T-helper 22 cell (primary cell): ENCODE results near the gene FSD1L.

Experiments
- DNase-seq: peaks from one replicate; pipeline ENCODE4 v3.0.0-alpha.2; 2020; ENCODE audit warnings: low read depth

The FSD1L gene

DNA sequence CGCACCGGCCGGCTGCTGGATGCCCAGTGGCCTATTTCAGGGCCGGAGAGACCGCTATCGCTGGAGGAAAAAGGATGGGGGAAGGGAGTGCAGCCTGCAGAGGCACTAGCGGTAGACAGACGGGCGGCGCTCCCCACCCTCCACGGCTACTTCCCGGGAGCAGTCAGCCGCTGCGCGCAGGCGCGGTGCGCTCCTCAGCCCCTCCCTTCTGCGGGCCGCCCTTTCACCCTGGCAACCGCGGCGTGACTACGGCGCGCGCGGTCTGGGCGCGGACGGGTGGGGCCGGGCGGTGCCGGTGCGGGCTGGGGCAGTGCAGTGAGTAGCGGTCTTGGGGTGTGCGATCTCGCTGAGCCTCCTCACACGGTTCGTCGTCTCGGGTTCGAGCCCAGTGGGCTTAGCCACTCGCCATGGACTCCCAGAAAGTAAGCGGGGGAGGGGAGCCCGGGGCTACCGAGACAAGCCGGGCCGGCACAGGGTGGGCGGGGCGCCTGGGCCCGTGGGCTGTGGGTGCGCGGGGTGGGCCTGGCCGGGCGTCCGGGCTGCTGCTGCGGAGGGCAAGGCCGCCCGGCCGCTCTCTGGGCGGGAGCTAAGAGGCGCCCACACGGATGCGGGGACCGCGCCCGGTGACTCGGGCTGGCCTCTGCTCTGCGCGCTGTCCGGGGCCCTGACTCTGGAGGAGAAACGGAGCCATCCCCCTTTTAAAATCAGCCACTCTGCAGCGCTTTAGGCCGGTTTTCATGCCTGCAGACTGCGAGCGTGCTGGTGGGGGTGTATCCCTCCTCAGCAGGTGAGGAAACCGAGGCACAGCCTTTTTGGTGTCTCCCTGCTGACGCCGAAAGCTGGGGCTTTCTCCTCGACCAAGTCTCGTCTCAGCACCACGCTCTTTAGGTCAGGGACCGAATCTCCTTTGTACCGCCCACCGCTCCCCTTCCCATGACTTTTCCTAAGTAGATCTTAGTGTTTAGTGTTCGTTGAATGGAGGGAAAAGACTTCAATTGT is at the start of gene FSD1L:
Gene FSD1L (plus strand): TSS at position 221 of the 999 bp plus-strand sequence. CDS start 187 bp downstream, at position 408.
- peak; percentile 58 for DNase-seq

DNA sequence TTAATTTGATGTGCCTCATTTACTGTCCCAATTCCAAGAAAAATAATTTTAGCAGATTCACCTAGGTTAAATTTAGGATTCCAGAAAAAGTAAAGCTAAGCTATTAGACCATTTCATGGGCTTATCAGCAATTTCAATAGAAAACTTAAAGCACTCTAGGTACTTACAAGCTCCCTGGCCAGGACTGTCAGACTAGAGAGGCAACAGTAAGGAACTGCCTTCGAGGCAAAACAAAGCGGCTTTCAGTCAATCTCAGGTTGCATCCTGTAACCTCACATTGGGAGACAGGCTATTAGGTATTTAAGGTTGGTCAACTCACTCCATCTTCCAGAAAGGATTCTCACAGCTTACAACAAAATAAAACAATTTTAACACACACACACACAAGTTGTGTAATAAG is 48.7 kb upstream of the FSD1L start:
- DNase-seq: no peak

DNA sequence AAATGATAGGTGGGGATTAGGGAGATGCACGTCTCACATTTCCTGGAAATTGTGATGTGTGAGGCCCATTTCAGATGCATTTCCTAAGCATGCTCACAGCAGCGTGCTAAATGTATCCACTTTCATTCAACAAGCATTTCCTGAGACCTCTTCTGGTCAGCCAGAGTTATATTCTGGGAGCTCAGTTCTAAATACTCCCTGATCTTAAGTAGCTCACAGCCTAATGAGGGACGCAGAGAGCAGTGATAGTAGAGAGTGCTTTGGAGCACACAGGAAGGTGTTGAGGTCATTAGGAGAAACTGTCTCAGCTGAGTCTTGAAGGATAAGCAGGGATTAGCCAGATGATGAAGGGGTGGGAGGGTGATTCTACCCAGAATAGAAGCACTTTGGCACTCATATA is 46.2 kb upstream of the FSD1L start:
- no peak for DNase-seq

DNA sequence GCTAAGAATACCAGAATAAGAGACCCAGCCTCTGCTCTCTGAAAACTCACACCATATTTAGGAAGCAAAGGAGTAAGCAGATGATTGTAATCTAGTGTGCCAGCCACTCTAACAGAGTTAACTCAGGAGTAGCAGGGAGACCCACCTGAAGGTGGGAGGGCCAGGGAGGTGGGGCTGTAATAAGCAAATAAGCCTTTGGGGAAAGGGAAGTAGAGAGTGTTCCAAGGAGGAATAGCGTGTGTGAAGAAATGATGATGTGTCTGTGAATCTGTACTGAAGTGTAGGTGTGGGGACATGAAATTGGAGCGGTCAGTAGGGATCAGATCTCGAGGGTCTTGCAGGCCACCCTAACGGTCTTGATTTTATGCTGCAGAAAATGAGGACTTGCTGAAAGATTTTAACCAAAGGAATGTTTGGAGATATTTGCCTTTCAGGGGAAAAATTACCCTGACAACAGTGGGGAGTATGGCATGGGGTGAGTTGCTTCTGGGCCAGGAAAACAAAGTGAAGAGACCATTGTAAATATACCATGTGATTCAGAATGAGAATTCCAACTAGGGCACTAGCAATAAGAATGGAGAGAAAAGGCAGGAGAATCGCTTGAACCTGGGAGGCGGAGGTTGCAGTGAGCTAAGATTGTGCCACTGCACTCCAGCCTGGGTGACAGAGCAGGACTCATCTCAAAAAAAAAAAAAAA is 44.1 kb upstream of the FSD1L start:
- no peak for DNase-seq

DNA sequence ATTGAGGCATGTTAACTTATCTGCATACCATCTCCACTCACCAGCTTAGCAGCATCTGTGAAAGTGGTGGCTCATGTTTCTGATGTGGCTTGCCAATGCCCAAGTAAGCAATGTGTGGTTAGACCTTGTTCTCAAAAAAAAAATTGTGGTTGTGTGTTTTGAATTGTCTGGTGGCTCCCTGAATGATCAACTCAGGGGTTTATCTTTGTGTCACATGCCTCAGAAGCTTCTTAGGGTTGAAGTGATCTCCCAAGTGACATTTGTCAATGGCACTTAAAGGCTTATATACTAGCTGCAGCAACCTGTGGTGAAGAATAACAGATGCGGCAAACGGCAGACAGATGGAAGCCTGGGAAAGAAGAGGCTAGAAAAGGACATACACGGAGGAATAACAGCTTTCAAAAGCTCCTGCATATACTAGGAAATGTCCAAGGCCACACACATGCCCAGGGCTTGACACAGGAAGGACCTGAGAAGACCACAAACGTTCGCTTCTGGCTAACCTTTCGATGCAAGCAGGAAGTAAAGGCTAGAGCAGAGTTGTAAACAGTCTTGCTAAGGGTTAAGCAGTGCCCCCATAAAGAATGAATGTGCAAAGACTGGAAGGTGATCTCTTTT is 42.2 kb upstream of the FSD1L start:
- DNase-seq: peak; percentile 25

DNA sequence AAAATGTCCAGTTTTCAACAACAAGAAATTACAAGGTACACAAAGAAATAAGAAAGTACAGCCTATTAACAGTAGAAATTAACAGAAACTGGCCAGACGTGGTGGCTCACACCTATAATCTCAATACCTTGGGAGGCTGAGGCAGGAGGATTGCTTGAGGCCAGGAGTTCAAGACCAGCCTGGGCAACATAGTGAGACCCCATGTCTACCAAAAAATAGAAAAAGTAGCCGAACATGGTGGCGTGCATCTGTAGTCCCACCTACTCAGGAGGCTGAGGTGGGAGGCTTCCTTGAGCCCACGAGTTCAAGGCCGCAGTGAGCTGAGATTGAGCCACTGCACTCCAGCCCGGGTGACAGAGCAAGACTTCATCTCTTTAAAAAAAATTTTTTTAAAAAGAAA is 41.5 kb upstream of the FSD1L start:
- no peak for DNase-seq

DNA sequence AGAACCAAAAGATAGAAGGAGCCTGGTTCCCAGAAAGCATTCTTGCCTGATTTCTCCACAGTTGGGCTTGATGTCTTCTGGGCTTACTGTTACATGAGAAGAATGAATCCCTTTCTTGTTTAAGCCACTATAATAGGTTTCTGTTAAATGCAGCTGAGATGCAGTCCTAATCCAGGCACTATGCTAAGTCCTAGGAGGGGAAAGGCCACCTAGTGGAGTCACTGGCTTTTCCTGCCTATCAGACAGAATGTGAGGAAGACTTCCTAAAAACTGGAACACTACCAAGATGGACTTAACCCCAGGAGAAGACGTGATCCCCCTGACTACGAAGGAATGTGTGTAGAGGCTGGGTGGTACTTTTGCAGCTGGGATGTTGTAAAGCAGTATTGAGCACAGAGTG is 34.3 kb upstream of the FSD1L start:
- DNase-seq: no peak

DNA sequence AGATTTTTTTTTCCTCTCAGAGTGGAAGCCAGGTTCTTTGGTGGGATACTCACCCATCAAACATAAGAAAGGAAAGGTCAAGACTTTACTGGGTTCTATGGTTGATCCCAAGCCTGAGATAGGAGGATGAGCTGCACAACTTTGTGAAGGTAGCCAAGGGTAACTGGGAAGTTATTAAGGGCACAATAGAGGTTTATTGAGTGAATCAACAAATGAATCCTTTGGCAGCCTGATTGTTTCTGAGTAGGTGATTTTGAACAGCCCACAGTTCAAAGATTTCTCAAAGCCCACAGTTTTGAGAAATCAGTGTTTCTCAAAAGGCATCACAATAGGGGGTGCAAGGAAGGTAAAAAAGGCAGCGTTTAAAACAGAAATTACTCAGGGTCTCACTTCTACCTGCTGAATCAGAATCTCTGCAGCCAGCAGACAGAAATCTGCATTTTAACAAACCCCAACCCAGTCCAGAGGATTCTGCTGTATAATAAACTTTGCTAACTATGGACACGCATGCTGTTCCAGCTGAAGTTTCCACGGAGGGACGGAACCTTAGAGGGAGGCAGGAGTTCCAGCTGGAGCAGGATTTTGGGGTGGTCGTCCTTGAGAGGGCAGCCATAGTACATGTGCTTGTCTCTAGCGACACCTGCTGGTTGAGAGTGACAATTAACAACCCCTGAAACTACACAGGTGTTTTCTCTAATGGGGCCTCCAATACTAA is 32.7 kb upstream of the FSD1L start:
- peak; percentile 7 for DNase-seq

DNA sequence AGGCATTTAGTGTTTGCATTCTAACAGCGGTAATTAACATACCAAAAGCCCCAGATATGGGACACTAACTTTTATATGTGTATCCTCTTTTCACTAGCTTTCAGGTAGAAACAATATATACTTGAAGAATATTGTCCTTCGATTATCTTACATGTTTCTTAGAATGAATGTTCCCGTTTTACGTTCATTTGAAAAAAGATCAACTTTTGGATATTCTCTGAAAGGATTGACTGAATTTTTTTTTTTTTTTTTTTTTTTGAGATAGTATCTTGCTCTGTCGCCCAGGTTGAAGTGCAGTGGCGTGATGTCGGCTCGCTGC is 32.2 kb upstream of the FSD1L start:
- DNase-seq: no peak

DNA sequence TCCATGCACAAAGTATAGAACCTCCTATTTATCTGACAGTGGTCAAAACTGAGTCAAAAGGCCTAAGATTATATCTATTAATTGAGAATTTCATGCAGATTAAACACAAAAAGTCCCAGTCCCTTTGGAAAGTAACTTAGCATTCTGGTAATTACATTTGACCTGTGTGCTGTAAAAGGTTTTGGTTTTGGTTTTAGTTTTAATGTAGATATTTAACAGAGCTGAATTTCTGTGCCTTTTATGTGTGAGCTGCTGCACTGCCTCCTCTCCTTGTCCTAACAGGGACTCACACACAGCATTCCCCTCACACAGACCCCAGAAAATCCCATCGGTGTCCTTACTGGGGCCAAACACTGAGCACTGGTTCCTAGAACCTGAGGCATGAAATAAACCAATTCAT is 31.0 kb upstream of the FSD1L start:
- DNase-seq: no peak

DNA sequence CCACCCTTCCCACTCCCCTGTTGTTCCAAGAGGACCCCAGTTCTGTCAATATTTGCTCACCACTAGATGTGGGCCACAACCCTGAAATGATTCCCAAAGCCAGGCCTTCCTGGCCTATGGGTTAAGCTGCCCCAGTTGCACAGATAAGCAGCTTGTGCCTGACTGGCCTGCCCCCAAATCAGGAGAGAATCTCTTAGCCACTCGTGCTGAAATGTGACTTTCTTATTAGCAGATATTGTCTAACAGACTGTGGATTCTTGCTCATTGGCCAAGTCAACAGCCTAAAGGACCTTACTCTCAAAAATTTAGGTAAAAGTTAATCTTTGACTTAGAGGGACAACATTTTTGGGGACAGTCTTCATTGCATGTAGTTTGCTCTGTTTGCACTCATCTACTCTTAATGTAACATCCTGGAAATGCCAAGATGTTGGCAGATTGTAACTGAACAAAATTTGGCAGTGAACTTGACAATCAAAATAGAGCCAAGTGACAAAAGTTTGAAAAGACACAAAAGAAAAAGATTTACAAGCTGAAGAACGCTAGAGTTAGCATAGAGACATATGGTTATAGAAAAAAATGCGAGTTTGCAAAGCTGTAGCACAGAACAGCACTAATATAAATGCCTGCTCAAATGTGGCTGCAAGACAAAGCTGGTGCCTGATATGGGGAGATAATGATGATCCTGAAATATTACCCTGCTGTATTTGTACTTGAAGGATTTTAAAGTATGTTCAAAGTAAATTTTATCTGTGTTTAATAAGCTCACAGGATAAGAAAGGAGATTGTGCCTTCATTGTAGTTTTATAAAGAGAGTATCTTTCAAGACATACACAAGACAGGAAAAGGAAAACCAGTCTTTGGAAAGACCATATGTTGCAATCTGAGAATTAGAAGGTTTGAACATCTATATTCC is 29.0 kb upstream of the FSD1L start:
- DNase-seq: no peak

DNA sequence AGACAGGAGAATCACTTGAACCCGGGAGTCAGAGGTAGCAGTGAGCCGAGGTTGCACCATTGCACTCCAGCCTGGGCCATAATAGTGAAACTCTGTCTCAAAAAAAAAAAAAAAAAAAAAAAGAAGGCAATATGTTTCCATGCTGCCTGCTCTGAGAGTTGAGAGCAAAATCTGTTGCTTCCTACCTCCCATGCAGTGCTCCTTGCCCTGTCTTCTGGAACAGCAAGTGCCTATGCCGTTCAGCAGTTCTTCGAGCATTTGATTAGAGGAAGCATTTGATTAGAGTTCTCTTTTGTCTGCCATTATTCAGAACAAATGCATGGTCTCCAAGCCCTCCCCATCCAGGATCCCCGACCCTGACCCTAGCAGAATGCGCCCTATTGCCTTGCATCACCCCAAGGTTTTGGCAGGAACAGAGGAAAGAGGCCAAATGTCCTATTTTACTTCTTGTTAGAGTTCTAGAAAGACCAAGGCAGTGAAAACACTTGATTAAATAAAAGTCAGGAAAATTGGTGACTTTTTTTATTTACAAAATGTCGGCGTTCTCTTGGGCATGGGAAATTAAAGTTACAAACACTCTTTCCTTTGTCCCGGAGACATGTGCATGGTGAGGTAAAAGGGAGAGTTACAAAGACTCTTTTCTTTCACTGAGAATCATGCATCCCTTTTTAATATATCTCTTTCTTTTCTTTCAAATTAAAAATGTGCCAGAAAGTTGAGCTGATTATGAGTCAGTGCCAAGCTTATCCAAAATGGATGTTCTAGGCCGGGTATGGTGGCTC is 27.8 kb upstream of the FSD1L start:
- no peak for DNase-seq

DNA sequence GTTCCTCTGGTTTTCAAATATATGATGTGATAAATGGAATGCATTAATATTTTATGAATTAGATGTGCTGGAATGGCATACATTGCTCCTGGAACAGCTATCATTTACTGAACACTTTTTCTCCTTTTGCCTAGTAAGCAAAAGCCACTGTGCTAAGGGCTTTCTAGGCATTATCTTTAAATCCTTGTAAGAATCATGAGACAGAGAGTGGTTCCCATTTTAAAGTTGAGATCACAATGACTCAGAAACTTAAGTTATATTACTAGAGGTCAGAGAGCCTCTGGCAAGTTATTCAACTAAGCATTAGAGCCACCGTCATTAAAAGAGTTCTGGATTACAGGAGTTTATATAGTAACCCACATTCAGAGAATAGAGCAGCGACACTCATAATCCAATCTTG is 26.7 kb upstream of the FSD1L start:
- DNase-seq: no peak

DNA sequence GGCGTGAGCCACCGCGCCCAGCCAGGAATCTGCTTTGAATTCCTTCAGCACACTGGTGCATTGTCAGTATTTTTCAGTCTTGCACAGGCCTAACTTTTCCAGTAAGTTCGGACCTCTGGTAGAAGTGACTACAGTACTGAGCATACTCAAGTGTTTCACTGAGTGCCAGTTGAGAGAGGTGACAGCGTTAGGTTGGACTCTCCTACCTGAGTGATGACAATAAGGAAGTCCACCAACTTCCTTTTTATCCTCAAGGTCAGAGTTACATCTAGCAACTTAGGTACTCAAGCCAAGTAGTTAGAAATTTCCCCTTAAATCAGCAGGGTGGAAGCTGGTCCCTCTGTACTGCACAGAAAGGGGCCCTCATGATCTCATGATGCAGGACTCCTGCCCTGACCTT is 26.0 kb upstream of the FSD1L start:
- no peak for DNase-seq

DNA sequence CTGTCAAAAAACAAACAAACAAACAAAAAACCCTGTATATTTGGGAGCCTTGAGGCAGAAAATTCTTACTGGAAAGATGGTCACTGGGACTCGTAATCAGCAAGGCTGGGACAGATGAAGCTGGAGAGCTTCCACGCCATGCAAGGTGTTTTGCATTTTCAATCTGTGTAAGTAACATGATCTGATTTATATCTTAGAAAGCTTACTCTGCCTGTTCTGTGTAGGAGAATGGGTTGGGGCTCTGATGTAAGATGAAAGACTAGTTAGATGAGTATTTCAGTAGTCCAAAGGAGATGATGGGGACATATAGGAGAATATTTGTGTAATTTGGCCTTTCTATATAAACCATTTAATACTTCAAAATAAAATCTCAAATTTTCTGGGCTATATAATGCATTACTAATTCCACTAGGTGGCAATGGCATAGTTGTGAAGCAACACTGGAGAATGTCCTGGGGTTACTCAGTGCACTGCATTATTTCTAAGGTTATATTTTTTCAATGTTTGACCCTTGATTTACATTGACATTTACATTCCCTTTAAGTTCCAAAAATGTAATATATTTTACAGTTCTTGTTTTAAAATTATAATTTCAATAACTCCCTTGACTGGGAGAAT is 21.9 kb upstream of the FSD1L start:
- no peak for DNase-seq

DNA sequence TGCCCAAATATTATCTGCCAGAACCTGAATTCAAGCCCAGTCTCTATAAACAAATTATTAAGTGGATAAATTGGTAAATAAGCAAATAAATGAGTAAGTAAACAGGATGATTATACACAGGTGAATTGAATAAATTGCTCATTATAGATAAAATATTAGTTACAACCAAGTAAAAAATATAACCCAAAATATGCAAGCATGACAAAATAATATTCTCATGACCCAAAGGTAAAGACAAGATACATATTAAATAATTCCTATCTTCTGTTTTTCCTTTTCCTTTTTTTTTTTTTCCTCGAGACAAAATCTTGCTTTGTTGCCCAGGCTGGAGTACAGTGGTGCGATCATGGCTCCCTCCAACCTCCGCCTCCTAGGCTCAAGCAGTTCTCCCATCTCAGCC is 21.2 kb upstream of the FSD1L start:
- no peak for DNase-seq

DNA sequence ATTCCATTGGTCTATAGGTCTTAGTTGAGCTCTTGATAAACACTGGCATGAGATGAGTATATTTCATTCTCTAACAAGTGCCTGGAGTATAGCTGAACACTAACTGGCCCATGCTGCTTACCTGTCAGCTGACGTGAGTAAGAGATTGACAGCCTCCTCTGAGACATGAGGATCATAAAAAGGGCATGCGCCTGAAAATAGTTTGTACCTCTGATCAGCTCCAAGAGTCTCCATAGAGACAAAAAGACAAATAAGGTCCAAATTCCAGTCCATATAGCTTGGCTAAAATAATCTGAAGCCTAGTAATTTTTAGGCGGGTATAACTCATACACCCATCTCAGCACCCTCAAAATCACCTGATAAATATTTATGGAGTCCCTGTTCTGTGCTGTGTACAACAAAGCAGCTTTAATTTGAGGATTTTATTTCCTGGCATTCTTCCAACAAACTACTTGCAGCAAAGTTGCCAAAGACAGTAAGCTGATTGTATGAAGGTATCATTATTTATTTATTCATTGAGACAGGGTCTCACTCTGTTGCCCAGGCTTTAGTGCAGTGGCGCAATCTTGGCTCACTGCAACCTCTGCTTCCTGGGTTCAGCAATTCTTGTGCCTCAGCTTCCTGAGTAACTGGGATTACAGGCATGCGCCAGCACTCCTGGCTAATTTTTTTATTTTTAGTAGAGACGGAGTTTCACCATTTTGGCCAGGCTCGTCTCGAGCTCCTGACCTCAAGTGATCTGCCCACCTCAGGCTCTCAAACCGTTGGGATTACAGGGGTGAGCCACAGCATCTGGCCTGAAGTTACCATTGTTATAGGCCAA is 16.2 kb upstream of the FSD1L start:
- DNase-seq: no peak

DNA sequence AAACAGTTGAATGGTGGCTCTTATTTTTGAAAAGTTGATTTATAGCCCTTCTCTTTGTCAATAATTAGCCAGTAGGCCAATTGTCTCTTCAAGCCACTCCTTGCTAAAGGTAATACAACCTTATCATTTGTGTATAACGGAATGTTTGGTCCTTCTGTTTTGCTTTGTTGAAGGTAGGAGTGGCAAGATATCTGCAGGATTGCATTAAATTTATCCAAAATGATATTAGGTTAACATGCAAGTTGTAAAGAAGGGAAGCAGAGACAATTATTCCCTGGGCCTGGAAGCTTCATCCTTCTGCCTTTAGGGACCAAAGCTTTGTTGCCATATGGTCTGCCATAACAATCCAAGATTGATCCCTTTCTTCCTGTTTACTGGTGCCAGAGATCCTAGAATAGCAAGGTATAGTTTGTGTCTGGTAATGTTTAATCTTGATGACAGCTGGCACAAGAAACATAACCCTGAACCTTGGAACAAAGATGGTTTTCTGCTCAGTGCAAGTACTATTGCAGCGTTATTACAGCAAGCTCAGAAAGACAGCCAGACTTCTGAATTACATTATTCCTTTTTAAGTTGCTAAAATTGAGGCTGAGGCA is 15.5 kb upstream of the FSD1L start:
- DNase-seq: no peak

DNA sequence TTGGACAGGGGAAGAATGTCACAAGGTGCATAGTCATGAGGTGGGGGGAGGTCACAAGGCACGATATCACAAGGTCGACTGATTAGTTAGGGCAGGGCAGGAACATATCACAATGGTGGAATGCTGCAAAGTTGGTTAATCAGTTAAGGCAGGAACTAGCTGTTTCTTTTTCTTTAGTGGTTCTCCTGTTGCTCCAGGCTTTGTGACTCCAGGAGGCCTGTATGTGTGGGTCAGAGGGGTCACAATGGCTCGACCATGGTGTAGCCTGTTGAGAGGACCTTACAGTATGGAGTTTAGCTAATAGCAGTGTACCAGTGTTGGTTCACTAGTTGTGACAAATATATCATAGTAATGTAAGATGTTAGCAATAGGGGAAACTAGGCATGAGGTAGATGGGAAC is 12.4 kb upstream of the FSD1L start:
- DNase-seq: no peak
